T-helper 2 cell (primary cell): ENCODE results near the gene GFOD1.

ENCODE experiments used
- DNase-seq, 5 experiments: peaks; one replicate each; pipeline versions ENCODE4 v3.0.0 to v3.0.0-alpha.2; 2012 to 2022
- total RNA-seq, 2 donors: gene quantifications; one replicate each; lab custom pipeline; 2026; lab: John Stamatoyannopoulos, UW

The GFOD1 gene
- total RNA-seq, result 1.4 to 8.7 reads per million in 2 donors

DNA sequence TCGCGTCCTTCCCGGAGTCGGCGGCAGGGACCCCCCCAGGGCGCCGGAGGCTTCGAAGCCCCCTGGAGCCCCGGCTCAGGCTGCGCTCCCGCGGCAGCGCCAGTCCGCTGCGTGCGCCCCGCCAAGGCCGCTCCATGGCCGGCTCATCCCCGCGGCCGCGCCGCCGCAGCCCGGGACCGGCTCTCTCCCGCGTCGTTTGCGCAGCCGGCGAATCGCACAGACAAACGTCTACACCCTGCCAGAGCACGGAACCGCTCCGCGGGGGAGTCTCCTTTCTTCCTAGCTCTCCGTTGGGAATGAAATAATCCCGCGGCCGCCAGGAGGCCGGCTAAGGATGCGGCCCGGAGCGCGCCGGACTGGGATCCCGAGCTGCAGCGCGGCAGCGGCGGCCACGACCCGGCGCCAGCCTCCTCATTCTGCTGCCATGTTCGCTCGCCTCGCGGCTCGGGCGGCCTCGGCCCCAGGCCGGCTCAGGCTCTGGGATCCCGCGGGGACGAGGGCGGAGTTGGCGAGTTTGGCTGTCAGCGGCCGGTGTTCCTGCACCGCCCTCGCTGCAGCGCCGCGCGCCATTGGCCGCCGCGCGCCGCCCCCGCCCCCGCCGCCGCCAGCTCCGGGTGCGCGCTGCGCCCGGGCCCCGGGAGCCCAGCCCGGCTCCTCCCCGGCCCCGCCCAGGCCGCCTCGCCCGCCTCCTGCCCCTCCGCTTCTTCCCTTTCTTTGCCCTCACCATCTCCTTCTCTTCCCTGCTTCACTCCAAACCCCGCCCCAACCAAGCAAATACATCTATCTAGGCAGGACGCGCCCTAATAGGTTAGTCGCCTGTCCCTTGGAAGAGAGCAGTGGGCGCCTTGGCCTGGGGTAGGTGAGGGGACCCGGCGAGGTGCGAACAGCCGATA, at the start of gene GFOD1:
TSS of gene GFOD1 (minus strand) at position 479 of the 893 bp plus-strand sequence. CDS start 710 bp downstream, outside the sequence.
- DNase-seq, result peak; percentile 36 to 78 (median 57)

DNA sequence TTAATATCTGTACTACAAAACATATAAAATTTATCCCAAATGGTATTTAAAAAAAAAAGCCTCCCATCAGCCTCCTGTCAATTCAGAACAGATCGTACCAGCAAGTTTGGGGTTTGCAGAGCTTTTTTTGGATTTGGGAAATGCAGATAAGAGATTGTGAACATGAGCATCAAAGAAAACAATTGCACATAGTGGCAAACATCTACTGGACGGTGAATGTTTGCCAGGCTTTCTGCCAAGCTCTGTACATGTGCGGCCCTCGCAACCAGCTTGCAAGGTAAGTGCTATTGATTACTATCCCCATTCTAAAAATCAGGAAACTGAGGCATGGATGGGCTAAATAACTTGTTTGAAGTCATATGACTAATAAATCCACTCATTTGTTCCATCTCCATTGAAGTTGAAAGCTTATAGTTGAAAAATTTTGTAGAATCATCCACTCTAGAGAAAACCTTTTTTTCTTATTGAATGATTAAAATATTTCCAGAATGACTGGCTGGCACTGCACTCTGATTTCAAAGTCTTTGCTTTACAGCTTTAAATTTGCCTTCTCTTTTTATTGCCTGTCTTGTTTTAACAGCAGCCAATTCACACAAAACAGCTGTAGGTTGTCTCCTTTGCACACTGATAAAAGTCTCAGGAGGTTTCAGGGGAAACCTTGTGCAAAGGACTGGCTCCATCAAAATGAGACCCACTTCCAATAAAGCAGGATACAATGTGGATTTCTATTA, 49.6 kb upstream of the GFOD1 start:
- no peak for DNase-seq

DNA sequence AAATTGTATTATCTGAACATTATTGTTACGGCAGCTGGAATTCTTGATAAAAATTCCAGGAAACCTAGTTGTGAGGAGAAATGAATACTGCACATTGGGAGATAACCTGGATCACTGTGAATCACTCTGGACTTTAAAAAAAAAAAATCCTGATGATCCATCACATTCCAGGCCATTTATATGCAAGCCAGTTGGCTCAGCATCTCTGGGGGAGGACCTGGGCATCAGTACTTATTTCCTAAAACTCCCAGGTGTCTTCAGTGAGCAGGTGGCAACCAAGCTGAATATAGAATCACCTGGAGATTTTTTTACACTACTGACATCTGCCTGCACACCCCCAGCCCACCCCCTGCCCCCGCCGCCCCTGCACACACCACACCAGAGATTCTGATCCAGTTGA, 47.9 kb upstream of the GFOD1 start:
- no peak for DNase-seq

DNA sequence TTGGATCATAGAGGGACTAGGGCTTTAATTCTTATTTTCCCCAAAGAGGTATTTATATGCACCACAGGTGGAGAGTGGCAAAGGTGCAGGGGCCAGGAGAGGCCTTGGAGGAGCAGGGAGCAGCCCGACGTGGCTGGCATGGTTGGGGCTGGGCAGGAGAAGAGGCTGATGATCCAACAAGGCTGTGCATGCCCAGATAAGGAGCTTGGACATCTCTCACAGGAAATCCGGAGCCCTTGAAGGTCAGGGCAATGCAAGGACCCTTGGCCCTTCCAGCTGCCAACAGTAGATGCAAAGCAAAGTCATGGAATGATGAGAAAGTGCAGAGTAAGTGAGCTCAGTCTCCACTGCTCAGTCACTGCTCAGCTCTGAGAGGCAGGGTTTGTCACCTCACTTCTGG, 47.1 kb upstream of the GFOD1 start:
- no peak for DNase-seq

DNA sequence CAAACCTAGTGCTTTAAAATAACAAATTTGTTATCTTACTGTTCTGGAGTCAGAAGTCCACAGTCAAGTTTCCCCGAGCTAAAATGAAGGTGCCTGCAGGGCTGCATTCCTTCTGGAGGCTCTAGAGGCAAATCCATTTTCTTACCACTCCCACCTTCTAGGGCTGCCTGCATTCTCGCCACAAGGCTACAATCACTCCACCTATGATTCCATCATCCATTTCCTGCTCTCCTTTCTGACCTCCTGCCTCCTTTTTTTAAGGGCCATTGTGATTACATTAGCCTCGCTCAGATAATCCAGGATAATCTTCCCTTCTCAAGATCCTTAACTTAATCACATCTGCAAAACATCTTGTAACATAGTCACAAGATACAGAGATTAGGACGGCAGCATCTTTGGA, 44.6 kb upstream of the GFOD1 start:
- no peak for DNase-seq

DNA sequence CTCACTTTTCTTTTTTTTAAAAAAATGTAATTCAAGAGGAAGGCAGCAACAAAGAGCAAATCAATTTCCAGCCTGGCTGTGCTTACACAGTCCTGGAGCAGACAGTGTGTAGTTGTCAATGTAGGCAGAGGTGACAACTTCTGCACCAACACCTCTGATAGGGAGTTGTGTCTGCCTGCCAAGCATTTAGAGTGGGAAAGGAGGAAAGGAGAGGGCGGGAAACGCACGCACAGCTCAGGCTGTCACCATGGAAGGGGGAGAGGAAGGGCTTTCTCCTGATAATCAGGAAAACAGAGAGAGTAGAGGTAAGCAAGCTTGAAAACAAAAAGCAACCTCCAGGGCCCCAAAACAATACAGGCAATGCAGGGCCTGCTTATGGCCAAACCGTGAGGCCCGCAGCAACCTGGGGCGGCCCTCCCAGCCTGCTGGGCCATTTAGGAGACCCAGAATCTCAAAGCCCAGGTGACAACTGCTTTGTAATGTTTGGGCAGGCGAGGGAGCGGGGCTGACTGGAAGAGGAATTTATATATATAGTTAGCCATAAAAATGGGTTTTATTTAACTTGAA, 41.5 kb upstream of the GFOD1 start:
- no peak for DNase-seq

DNA sequence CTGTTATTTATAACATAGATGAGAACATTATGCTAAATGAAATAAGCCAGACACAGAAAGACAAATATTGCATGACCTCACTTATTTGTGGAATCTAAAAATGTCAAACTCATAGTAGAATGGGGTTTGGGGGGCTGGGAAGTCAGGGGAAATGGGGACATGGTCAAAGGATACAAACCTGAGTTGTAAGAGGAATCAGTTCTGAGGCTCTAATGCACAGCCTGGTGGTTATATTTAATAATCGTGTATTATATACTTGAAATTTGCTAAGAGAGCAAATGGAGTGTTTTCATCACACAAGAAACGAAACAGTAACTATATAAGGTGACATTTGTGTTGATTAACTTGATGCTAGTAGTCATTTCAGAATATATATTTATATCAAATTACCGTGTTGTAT, 40.8 kb upstream of the GFOD1 start:
- no peak for DNase-seq

GRCh38 chr6:13527671-13528056, 40.3 kb upstream of the GFOD1 start:
- DNase-seq, result no peak

DNA sequence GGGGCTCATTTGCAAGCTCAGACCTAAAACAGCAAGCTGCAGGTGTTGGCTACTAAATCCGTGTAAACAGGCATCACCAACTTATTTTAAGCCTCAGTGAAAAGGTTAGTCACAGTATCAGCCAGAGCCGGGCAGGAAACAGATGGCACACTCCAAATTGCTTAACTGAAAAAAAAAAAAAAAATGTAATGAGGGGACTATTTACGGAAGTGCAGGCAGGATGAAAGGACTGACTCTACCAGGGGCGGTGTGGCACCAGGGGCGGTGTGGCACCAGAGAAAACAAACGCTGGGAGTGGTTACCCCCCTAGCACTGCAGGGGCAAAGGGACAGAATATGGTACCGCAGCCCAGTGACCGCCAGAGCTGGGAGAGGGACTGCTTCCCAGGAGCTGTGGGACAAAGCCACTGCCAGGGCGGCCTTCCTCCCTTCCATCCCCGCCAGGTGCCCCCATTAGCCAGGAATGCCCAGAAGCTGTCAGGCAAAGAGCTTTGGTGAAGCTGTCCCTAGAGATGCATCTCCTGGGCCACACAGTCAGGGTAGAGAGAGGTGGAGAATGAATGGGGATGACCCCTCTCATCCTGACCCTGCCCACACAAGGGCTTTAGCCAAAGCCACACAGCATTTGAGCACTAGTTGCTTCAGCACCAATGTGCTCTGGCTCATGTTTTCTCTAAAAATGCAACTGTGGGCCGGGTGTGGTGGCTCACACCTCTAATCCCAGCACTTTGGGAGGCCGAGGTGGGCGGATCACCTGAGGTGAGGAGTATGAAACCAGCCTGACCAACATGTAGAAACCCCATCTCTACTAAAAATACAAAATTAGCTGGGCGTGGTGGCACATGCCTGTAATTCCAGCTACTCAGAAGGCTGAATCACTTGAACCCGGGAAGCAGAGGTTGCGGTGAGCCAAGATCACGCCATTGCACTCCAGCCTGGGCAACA, 39.6 kb upstream of the GFOD1 start:
- DNase-seq, result peak in 1 of 5 experiments; percentile 13

DNA sequence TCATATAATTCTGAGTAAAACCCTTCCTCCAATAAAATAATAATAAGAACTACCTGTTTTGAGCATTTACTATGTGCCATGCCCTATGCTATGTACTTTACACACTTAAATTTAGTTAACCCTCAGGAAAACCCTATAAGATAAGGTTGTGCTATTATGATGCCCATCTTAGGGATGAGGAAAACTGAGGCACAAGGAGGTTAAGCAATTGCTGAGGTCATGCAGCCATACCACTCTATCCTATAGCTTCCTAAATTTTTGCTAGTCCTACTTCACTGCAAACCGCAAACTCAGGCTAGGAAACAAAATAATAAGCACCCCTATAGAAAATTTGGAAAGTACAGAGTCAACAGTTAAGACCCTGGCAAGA, 38.9 kb upstream of the GFOD1 start:
- DNase-seq, result no peak

- no peak for DNase-seq
These were observed 37.6 kb upstream of the GFOD1 start for GRCh38 chr6:13524801-13525508.

GRCh38 chr6:13523826-13524622, 36.6 kb upstream of the GFOD1 start:
- no peak for DNase-seq

DNA sequence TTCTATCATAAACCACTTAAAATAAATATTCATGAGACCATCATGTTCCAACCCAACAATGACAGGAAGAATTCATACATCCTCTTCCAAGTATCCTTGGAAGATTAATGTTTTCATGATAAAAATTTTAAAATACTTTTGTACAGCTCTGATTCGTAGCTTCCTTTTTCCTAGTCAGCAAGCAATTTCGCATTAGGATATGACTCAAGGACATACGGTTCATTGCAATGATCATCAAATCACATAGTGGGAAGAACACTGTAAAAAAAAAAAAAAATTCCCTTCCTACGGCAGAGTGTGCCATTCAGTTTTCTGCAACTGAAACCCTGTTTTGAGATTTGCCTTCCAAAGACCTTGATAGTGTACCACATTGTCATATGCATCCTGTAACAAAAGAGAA, 35.3 kb upstream of the GFOD1 start:
- DNase-seq, result no peak

DNA sequence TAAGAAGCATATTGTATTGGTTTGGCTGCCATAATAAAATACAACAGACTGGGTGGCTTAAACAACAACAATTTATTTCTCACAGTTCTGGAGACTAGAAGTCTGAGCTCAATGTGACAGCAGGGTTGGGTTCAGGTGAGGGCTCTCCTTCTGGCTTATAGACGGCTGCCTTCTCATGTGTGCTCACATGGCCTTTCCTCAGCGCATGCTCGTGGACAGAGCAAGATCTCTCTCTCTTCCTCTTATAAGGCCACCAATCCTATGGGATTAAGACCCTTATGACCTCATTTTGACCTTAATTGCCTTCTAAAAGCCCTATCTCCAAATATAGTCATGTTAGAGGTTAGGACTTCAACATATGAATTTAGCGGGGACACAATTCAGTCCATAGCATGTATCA, 32.4 kb upstream of the GFOD1 start:
- DNase-seq, result no peak

GRCh38 chr6:13517116-13517515, 29.7 kb upstream of the GFOD1 start:
- DNase-seq, result no peak

- DNase-seq, result no peak
These were observed 28.5 kb upstream of the GFOD1 start for GRCh38 chr6:13515912-13516311.

- DNase-seq, result no peak
These were observed 26.5 kb upstream of the GFOD1 start for GRCh38 chr6:13513626-13514502.

- no peak for DNase-seq
These were observed 25.5 kb upstream of the GFOD1 start for GRCh38 chr6:13512900-13513299.

- DNase-seq, result no peak
These were observed 24.7 kb upstream of the GFOD1 start for GRCh38 chr6:13511913-13512717.
